NCI-H774 (cell line): ENCODE results near the gene FAM222A.

Source experiments
- DNase-seq: peaks from one replicate; lab custom pipeline; 2025; lab: John Stamatoyannopoulos, UW

The FAM222A gene

DNA sequence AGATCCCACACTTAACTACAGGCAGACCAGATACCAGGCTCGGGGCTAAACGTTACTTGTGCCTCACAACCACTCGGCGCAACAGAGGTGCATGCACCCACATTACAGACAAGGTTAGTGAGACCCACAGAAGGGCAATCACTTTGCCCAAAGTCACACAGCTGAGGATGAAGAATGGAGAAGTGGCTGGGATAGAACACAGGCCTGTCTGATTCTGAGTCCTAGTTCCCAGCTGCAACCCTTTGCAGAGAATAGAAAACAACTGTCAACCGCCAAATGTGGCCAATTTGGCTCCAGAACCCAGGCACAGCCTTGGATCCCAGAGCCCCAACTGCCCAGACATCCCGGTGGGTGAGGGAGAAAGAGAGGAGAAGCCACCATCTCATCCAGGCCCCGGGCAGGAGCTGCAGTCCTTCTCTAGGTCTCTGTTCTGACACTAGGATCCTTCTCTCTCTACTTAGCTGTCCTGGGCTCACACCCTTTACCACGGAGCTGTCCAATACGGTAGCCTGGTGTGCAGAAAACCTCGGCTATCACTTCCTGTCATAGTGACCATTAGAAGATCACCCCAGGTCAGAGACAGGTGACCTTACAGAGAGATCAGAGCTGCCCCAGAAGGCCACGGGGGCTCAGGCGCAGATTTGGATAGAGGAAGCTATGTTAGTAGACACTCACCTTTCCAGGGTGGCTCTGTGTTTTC is 59.1 kb downstream of the FAM222A start:
- no peak for DNase-seq

DNA sequence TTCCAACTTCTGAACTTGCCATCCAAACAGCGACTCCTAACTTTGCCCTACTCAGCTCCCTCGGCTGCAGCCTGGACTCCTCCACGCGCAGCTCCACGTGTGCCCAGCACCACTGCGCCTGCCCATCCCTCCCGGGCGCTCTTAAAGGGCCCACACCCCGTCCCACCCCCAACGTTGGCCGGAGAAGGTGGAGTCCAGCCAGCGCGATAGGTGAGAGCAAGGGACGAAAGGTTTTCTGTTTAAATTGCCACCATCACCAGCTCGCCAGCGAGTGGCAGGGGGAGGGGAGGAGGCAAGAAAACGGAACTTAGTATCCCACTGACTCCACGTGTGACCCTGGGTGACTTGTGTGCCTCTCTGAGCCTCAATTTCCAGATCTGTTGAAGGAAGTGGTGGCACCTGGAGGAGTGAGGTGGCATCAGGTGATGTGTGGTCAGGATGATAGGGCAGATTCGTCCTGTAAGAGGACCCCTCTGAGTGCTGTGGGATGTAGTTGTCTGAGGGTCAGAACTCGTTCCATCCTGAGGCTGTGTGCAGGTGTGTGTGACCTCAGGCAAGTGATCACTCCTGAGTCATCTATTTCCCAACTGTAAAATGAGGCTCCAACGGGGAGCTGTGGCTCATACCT is 59.9 kb downstream of the FAM222A start:
- no peak for DNase-seq

DNA sequence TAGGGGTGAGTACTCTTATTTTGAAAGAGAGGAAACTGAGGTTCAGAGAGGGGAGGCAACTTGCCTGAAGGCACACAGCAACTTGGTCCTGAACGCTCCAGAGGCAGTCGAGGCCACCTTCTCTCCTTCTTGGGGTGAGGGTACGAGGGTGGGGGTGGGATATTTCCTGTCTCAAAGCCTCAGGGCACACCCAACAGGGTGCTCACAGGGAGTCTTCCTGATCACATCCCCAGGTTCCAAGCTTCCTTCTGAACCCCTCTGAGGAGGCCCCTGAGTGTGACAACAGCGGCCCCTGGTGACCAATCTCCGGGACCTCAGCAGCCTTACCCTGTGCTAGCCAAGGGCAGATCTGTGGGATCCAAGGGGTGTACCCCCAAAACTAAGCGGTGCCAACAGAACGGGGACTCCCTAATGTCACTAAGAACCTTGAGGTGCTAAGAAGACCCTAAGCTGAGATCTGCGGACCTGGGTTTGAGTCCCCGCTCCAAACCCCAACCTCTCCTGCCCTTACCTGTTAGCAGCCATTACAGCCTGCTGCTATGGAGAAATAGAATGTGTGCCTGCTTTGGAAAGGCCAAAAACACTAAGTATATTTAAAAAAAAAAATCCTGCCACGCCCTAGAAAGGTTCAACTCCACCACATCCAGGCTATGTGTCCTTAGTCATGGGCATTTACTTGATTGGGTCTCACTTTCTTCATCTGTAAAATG is 61.7 kb downstream of the FAM222A start:
- DNase-seq, result peak; percentile 73

DNA sequence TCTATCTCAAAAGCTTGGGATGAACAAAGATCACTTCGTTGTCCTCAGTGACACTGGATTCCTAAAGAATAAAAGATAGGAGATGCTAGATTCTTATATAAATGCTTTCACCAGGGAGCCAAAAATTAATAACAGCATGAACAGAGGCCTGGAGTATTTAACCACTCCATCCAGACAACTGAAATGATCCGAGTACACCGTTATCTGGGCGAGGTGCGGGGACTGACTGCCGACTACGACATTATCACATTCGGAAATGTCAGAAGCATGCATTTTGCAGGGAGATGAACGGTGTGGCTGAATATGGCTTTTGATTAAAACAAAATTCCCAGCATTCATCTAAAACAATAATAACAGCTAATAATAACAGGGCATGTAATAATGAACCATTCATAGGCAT is 63.0 kb downstream of the FAM222A start:
- DNase-seq, result no peak

- peak; percentile 63 for DNase-seq
Observed at GRCh38 chr12:109777544-109777943, 63.9 kb downstream of the FAM222A start.

DNA sequence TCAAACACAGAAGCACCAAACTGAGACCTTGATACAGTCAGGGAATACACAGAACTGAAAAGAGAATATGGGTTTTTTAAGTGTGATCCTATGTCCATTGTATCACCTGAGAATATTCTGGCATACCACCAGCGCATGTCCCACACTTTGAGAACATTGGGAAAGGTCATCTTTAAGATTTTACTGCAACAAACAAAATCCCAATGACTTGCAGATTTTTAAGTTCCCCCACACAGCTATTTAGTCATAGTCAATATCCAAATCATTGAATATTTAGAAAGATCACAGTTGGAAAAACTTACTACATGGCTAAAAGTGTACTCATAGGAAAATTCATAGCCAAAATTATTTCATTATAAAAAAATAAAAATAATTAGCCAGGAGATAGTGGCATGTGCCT is 65.1 kb downstream of the FAM222A start:
- no peak for DNase-seq

DNA sequence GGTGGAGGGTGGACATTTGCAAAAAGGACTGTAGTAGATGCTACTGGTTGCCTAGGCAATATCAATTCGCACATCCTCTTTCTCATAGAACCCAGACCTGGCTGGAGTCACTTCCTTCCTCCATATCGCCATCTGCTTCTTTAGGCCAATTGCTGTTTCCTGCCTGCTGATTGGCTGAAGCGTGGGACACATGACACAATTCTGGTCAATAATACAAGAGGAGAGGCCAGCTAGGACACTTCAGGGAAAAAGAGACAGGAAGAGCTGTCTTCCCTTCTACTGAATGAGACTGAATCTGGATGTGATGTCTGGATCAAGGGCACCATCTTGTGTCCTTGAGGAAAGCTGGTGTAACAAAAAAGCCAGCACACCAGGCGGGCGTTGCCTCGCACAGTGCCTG is 65.8 kb downstream of the FAM222A start:
- DNase-seq, result no peak

DNA sequence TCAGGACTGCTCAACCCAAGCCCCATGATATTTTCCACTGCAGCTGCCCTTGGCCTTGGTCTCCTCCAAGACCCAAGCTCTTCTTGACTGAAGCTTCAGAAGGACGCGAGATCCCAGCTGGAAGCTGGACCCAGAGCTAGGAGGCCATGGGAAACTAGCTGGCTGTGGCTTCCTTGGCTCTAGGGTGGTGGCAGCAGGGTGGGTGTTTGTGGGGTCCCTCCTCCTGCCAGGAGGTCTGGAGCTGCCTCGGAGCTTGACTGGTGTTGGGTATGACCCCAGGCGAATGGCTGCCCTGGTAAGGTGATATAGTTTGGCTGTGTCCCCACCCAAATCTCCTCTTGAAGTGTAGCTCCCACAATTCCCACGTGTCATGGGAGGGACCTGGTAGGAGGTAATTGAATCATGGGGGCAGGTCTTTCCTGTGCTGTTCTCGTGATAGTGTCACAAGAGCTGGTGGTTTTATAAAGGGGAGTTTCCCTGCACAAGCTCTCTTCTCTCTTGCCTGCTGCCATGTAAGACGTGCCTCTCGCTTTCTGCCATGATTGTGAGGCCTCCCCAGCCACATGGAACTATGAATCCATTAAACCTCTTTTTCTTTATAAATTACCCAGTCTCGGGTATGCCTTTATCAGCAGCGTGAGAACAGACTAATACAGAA is 68.2 kb downstream of the FAM222A start:
- DNase-seq, result no peak

DNA sequence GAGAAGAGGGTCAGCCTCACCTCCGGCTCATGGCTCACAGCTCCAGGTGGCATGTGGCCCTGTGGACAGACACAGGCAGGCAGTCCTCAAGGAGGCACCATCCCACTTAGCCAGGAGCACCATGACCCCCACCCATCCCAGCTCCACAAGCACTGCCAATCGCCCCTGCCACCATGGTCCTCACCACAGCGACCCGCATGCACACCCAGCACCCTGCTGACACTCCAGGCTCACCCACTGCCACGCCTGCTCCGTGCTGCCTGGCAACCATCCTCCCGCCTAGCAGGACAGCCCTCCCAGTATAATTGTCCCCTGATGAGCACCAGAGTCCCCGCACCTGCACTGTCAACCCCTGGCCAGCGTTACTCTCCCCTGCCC is 68.7 kb downstream of the FAM222A start:
- DNase-seq, result no peak

- DNase-seq, result no peak
Observed at GRCh38 chr12:109783135-109783964, 69.7 kb downstream of the FAM222A start.

- no peak for DNase-seq
Observed at GRCh38 chr12:109783965-109784244, 70.3 kb downstream of the FAM222A start.

- DNase-seq, result no peak
Observed at GRCh38 chr12:109785854-109786253, 72.2 kb downstream of the FAM222A start.

DNA sequence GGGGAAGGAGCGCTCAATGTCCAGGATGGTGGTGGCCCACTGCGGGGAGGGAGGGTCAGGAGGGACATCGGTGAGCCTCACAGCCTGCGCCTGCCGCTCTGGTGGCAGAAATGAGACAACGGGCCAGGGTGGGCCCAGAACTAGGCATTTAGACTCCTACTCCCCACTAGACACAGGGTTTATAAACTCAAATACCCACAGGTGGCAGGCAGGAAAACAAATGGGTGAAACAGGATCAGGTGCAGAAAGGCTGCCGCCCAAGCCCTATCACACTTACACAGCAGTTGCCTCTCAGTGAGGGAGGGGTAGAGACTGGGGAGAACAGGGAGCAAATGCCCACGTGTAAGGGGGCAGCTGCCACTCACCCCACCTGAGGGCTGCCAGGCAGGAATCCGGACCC is 73.2 kb downstream of the FAM222A start:
- DNase-seq, result no peak

DNA sequence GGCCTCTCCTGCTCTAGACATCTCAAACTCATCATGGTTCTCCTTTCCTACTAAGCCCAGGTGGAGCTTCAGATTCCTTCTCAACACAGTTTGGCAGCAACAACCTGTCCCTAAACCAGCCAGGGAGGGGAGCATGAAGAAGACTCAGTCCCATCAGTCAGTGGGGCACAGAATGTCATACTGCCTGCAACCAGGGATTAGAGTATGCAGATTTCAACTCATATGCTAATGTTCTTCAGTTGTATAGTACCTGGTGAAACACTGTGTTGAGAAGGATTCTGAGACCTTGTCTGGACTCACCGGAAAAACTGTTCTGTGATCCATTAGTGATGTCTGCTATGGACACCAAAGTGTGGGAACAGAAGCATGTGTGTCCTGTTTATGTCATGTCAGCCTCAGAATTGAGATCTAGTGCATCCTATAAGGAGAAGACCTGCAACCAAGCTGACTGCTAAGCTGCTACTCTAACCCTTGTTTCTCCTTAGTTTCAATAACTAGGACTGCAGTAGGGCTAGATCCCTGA is 76.0 kb downstream of the FAM222A start:
- DNase-seq, result no peak

GRCh38 chr12:109792992-109793391 is 79.4 kb downstream of the FAM222A start:
- no peak for DNase-seq

GRCh38 chr12:109793411-109793810 is 79.8 kb downstream of the FAM222A start:
- no peak for DNase-seq

DNA sequence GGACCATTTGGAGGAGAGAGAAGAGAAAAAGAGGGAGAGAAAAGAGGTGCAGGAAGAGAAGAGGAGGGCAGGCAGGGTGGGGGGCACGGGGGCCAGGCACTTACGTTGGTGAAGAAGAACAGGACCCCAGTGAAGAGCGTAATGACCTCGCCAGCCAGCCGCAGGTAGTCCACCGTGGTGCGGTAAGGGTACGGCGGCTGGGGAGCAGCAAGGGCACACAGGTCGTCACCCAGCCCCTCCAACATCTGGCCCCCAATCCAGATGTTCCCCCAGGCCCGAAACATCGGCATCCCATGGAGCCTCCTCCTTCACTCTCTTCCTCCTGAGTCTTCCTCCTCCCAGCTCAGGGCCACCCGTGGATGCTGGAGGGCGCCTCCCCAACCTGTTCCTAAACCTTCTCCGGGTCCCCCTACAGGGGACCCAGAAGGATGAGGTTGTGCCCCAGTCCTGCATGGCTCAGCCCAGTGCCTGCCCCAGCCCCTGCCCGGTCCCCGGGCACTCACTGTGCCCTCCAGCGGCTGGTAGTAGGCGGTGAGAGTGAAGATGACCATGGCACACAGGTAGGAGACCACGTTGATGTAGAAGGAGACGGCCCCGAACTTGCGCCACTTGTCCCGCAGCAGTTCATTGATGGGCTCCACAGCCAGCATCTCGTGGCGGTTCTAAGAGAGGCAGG is 80.3 kb downstream of the FAM222A start:
- DNase-seq, result no peak

DNA sequence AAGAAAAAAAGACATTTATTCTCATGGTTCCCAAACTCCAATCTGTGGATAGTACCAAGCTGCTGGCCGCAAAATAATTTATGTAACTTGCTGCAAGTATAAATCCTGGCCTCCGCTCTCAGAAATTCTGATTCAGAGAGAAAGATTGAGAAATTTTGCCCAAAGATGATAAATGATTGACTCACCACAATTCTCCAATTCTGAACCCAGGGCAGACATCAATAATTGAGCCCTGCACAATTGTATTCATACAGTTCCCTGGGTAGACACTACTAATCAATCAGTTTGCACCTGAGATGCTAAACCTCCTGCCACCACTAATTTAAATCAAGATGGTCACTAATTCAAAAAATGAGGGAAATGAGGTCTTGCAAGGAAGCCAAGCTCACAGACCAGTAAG is 81.4 kb downstream of the FAM222A start:
- DNase-seq, result no peak

- no peak for DNase-seq
Observed at GRCh38 chr12:109796057-109796456, 82.4 kb downstream of the FAM222A start.

GRCh38 chr12:109797905-109798669 is 84.5 kb downstream of the FAM222A start:
- no peak for DNase-seq

GRCh38 chr12:109798691-109799090 is 85.1 kb downstream of the FAM222A start:
- DNase-seq, result no peak
